PC-9 (cell line): Measurements from ENCODE around the gene USP34. TPM values are rescaled to one million over a fixed set of nuclear protein-coding genes. Genes with fewer than 3 reads are reported as not detected.

Source experiments
- BruUV-seq: library from RNA; stranded (reverse); fragments of 400-500 nt; replicated peaks from 2 replicates; lab custom pipeline; 2021; lab: Mats Ljungman, UMichigan
- CTCF ChIA-PET: fragments of 300-600 bp; sonication (Branson Sonifier 250); formaldehyde crosslinking; loops from one replicate; lab custom pipeline; 2022; ENCODE audit warnings: antibody characterized with exemption; lab: Charles Lee
- POLR2A ChIA-PET: fragments of 300-600 bp; sonication (Branson Sonifier 250); formaldehyde crosslinking; loops from one replicate; lab custom pipeline; 2022; ENCODE audit warnings: antibody characterized with exemption; ENCODE audit not compliant: unreplicated experiment; lab: Charles Lee
- DNase-seq, 2 experiments: peaks; one replicate each; pipeline versions ENCODE4 v3.0.0 to v3.0.0-alpha.2; 2015 to 2022; ENCODE audit warnings: mixed read lengths in 1 of 2
- H2AFZ ChIP-seq: fragments of 200-600 bp; sonication (generic); 2 replicates; pipeline ENCODE4 v1.8.1; 2017; ENCODE audit warnings: antibody characterized with exemption
- H3F3A ChIP-seq: fragments of 200-600 bp; sonication (generic); 2 replicates; pipeline ENCODE4 v1.8.1; 2017; ENCODE audit warnings: antibody characterized with exemption, mild to moderate bottlenecking, low read depth; ENCODE audit not compliant: insufficient read depth
- H3K27ac ChIP-seq: fragments of 200-600 bp; sonication (generic); 2 replicates; pipeline ENCODE4 v1.6.1; 2016; ENCODE audit warnings: mixed run types
- H3K27me3 ChIP-seq: fragments of 200-600 bp; sonication (generic); 2 replicates; pipeline ENCODE4 v1.6.1; 2016; ENCODE audit warnings: low read depth, mixed run types; ENCODE audit not compliant: insufficient read depth
- H3K36me3 ChIP-seq: fragments of 200-600 bp; sonication (generic); 2 replicates; pipeline ENCODE4 v1.6.1; 2016; ENCODE audit warnings: low read depth, mixed run types
- H3K4me1 ChIP-seq: fragments of 200-600 bp; sonication (generic); replicated peaks from 2 replicates; pipeline ENCODE4 v1.6.1; 2016; ENCODE audit warnings: mixed run types; ENCODE audit not compliant: insufficient read depth
- H3K4me2 ChIP-seq: fragments of 200-600 bp; sonication (generic); 2 replicates; pipeline ENCODE4 v1.6.1; 2017; ENCODE audit warnings: mixed run types
- H3K4me3 ChIP-seq: fragments of 200-600 bp; sonication (generic); 2 replicates; pipeline ENCODE4 v1.6.1; 2016; ENCODE audit warnings: mixed run types
- H3K79me2 ChIP-seq: fragments of 200-600 bp; sonication (generic); 2 replicates; pipeline ENCODE4 v1.6.1; 2017; ENCODE audit warnings: low read depth, mixed run types
- H3K9me2 ChIP-seq: fragments of 200-600 bp; sonication (generic); 2 replicates; pipeline ENCODE4 v1.8.1; 2017; ENCODE audit warnings: mild to moderate bottlenecking; ENCODE audit not compliant: insufficient read depth
- H3K9me3 ChIP-seq: fragments of 200-600 bp; sonication (generic); 2 replicates; pipeline ENCODE4 v1.8.1; 2016; ENCODE audit warnings: low read depth; ENCODE audit not compliant: insufficient read depth
- H4K20me1 ChIP-seq: fragments of 200-600 bp; sonication (generic); 2 replicates; pipeline ENCODE4 v1.8.1; 2017; ENCODE audit not compliant: insufficient read depth
- CTCF ChIP-seq: fragments of 200-600 bp; sonication (generic); conservative IDR thresholded peaks from 2 replicates; pipeline ENCODE4 v1.6.1; 2017; ENCODE audit warnings: mixed run types, antibody characterized with exemption, mild to moderate bottlenecking, moderate library complexity
- EZH2 ChIP-seq: fragments of 200-600 bp; sonication (generic); IDR thresholded peaks from 2 replicates; pipeline ENCODE4 v1.8.0; 2017; ENCODE audit warnings: antibody characterized with exemption, low read depth
- intact Hi-C: fragments of 100-400 bp; cut with micrococcal nuclease; formaldehyde crosslinking; loops from one replicate; pipeline ENCODE4 v1.10.0; 2022; ENCODE audit not compliant: unreplicated experiment
- total RNA-seq: library from RNA; stranded (reverse); gene quantifications from 2 replicates; pipeline ENCODE4 v1.2.3, GENCODE V29; 2021

Gene USP34
- total RNA-seq, 1 experiment from 2014 or later, result 120 TPM

- peaks cover 11% of the 10 kb centered on the region; the same call in 1 of the 2 replicates for H3K36me3 ChIP-seq
- CTCF ChIA-PET, result no interaction called here
- intact Hi-C loops, result no loop called here
Observed at GRCh38 chr2:61320181-61320580, 150.7 kb downstream of the USP34 start.

GRCh38 chr2:61318553-61318952 is 152.3 kb downstream of the USP34 start:
- H3K27me3 ChIP-seq, result no peaks in the 10 kb centered on the region
- H3F3A ChIP-seq, result 0 out of 2 replicates have a peak, but pooled peaks cover 7% of the 10 kb centered on the region
- ChIA-PET POLR2A (no interaction called here), CTCF (no interaction called here)
- DNase-seq, result no peak
- no peak overlapping the region for H3K27ac ChIP-seq
- peaks cover 18% of the 10 kb centered on the region; the same call in 1 of the 2 replicates for H3K36me3 ChIP-seq
- no TSS peak for BruUV-seq
- no peak for TF ChIP-seq CTCF
- TF ChIP-seq EZH2, result no peak
- no peaks in the 10 kb centered on the region for H3K4me1 ChIP-seq
- H3K4me2 ChIP-seq, result no peak overlapping the region
- no peaks in the 10 kb centered on the region for H3K9me3 ChIP-seq
- no peak overlapping the region for H2AFZ ChIP-seq
- intact Hi-C loops, result no loop called here
- no peaks in the 10 kb centered on the region for H3K9me2 ChIP-seq
- no peaks in the 10 kb centered on the region for H3K79me2 ChIP-seq
- H4K20me1 ChIP-seq, result peaks cover 10% of the 10 kb centered on the region; the same call in 1 of the 2 replicates
- H3K4me3 ChIP-seq, result no peak overlapping the region

More at GRCh38 chr2:61320181-61320580, 150.7 kb downstream of the USP34 start:
- DNase-seq, result no peak
- no peaks in the 10 kb centered on the region for H3K4me1 ChIP-seq
- H3K79me2 ChIP-seq, result no peaks in the 10 kb centered on the region
- 0 out of 2 replicates have a peak, but pooled peaks cover 5% of the 10 kb centered on the region for H3F3A ChIP-seq
- POLR2A ChIA-PET, result interaction anchor here (0.6 kb wide), 1 partner anchor 444 kb away, joined by 3 read pairs; no protein-coding TSS in a partner anchor
- 0 out of 2 replicates have a peak, but pooled peaks cover 4% of the 10 kb centered on the region for H4K20me1 ChIP-seq
- H3K9me3 ChIP-seq, result no peaks in the 10 kb centered on the region
- no peaks in the 10 kb centered on the region for H3K9me2 ChIP-seq
- no TSS peak for BruUV-seq
- no peak overlapping the region for H3K27ac ChIP-seq
- H3K27me3 ChIP-seq, result no peaks in the 10 kb centered on the region
- no peak overlapping the region for H3K4me3 ChIP-seq
- TF ChIP-seq EZH2 (no peak), CTCF (no peak)
- H2AFZ ChIP-seq, result no peak overlapping the region
- H3K4me2 ChIP-seq, result no peak overlapping the region

GRCh38 chr2:61295981-61296380 is 174.9 kb downstream of the USP34 start:
- H3K27ac ChIP-seq, result no peak overlapping the region
- no peak overlapping the region for H3K4me2 ChIP-seq
- ChIA-PET POLR2A (no interaction called here), CTCF (no interaction called here)
- no peaks in the 10 kb centered on the region for H3K9me2 ChIP-seq
- TF ChIP-seq EZH2, result no peak
- TF ChIP-seq CTCF, result no peak
- H3K4me3 ChIP-seq, result no peak overlapping the region
- no peaks in the 10 kb centered on the region for H3K27me3 ChIP-seq
- intact Hi-C loops, result no loop called here
- H3F3A ChIP-seq, result 0 out of 2 replicates have a peak, but pooled peaks cover 4% of the 10 kb centered on the region
- H3K36me3 ChIP-seq, result peaks cover 24% of the 10 kb centered on the region
- no peaks in the 10 kb centered on the region for H3K4me1 ChIP-seq
- BruUV-seq, result no TSS peak
- no peak overlapping the region for H2AFZ ChIP-seq
- H3K9me3 ChIP-seq, result no peaks in the 10 kb centered on the region
- peaks cover 4% of the 10 kb centered on the region; the same call in 1 of the 2 replicates for H4K20me1 ChIP-seq
- no peak for DNase-seq
- H3K79me2 ChIP-seq, result no peaks in the 10 kb centered on the region
